T-helper 1 cell treated with Interleukin-12 subunit alpha and Interleukin-12 subunit beta and Interleukin-4 antibody, amounts not matched to agents 30 ng/mL and 1 ng/mL, for 36 hours (primary cell): ENCODE results near the gene NDST3. TPM values are rescaled to one million over a fixed set of nuclear protein-coding genes. Genes with fewer than 3 reads are reported as not detected.

ENCODE experiments used
- intact Hi-C: fragments of 100-400 bp; cut with micrococcal nuclease; formaldehyde crosslinking; loops from one replicate; pipeline ENCODE4 v1.15.1; 2024
- total RNA-seq: library from RNA; stranded (reverse); gene quantifications from 2 replicates; pipeline ENCODE4 v1.2.3, GENCODE V29; 2022

Gene NDST3
- total RNA-seq, 1 donor from 2014 or later, result not detected

GRCh38 chr4:118266145-118266496, 231.8 kb downstream of the NDST3 start:
- intact Hi-C loops, result loop anchor here (1.0 kb wide), 1 partner anchor 12 kb away; no protein-coding TSS in a partner anchor

- intact Hi-C loops, result no loop called here
Measured at GRCh38 chr4:118268780-118269179, 234.5 kb downstream of the NDST3 start.

GRCh38 chr4:118270492-118270891, 236.2 kb downstream of the NDST3 start:
- intact Hi-C loops, result loop anchor here (1.0 to 10.0 kb wide), 5 partner anchors 8 to 1912 kb away; no protein-coding TSS in a partner anchor

GRCh38 chr4:118271788-118272187, 237.5 kb downstream of the NDST3 start:
- intact Hi-C loops, result loop anchor here (10.0 kb wide), 1 partner anchor 1183 kb away; no protein-coding TSS in a partner anchor

- intact Hi-C loops, result loop anchor here (10.0 kb wide), 1 partner anchor 1181 kb away; no protein-coding TSS in a partner anchor
Measured at GRCh38 chr4:118273642-118274041, 239.4 kb downstream of the NDST3 start.

GRCh38 chr4:118276580-118276979, 242.3 kb downstream of the NDST3 start:
- intact Hi-C loops, result loop anchor here (5.0 to 10.0 kb wide), 3 partner anchors 691 to 1351 kb away; partner anchors contain the start of gene PDE5A

GRCh38 chr4:118277243-118277642, 243.0 kb downstream of the NDST3 start:
- intact Hi-C loops, result loop anchor here (5.0 to 10.0 kb wide), 3 partner anchors 690 to 1350 kb away; partner anchors contain the start of gene PDE5A

GRCh38 chr4:118278473-118279274, 244.4 kb downstream of the NDST3 start:
- intact Hi-C loops, result loop anchor here (1.0 to 10.0 kb wide), 12 partner anchors 8 to 1788 kb away; partner anchors contain the start of genes MAD2L1, METTL14, PDE5A and USP53

- intact Hi-C loops, result loop anchor here (1.0 to 10.0 kb wide), 6 partner anchors 555 to 1348 kb away; partner anchors contain the start of genes PDE5A and USP53
Measured at GRCh38 chr4:118279328-118279727, 245.0 kb downstream of the NDST3 start.

GRCh38 chr4:118279920-118280432, 245.7 kb downstream of the NDST3 start:
- intact Hi-C loops, result loop anchor here (1.0 to 10.0 kb wide), 6 partner anchors 555 to 1347 kb away; partner anchors contain the start of genes PDE5A and USP53

- intact Hi-C loops, result loop anchor here (1.0 kb wide), 1 partner anchor 73 kb away; the partner anchor contains the start of gene PRSS12
Measured at GRCh38 chr4:118280501-118281218, 246.4 kb downstream of the NDST3 start.

GRCh38 chr4:118281611-118282442, 247.5 kb downstream of the NDST3 start:
- intact Hi-C loops, result loop anchor here (1.0 kb wide), 1 partner anchor 71 kb away; the partner anchor contains the start of gene PRSS12

- intact Hi-C loops, result no loop called here
Measured at GRCh38 chr4:118282692-118283091, 248.4 kb downstream of the NDST3 start.

GRCh38 chr4:118284169-118284568, 249.9 kb downstream of the NDST3 start:
- intact Hi-C loops, result no loop called here

GRCh38 chr4:118285931-118286330, 251.6 kb downstream of the NDST3 start:
- intact Hi-C loops, result no loop called here

- intact Hi-C loops, result no loop called here
Measured at GRCh38 chr4:118286685-118287084, 252.4 kb downstream of the NDST3 start.

- intact Hi-C loops, result no loop called here
Measured at GRCh38 chr4:118287711-118288451, 253.6 kb downstream of the NDST3 start.

GRCh38 chr4:118289794-118290193, 255.5 kb downstream of the NDST3 start:
- intact Hi-C loops, result no loop called here

- intact Hi-C loops, result no loop called here
Measured at GRCh38 chr4:118290951-118291350, 256.7 kb downstream of the NDST3 start.

- intact Hi-C loops, result no loop called here
Measured at GRCh38 chr4:118296729-118297128, 262.4 kb downstream of the NDST3 start.
